Subcutaneous adipose tissue (tissue), 4 donors: ENCODE measurements around the gene PLS3. TPM values are rescaled to one million over a fixed set of nuclear protein-coding genes. Genes with fewer than 3 reads are reported as not detected.

Experiments
- CTCF ChIP-seq: fragments of 450-650 bp; IDR thresholded peaks from one replicate; pipeline ENCODE4 v1.5.1; 2016; ENCODE audit warnings: low read depth, mild to moderate bottlenecking, control low read depth, antibody characterized with exemption, moderate library complexity
- small RNA-seq: library from RNA; depleted of rRNA; stranded (forward); fragments of <200 nt; gene quantifications from one replicate; pipeline ENCODE3, GENCODE V24; 2016
- total RNA-seq, 4 donors: library from RNA; depleted of rRNA; stranded (reverse); fragments of >200 nt; gene quantifications; one replicate each; pipeline ENCODE4 v1.1.0, GENCODE V29; 2016

Gene PLS3
- total RNA-seq, 4 donors from 2014 or later: 61.7 to 269 (median 84.9) TPM

DNA sequence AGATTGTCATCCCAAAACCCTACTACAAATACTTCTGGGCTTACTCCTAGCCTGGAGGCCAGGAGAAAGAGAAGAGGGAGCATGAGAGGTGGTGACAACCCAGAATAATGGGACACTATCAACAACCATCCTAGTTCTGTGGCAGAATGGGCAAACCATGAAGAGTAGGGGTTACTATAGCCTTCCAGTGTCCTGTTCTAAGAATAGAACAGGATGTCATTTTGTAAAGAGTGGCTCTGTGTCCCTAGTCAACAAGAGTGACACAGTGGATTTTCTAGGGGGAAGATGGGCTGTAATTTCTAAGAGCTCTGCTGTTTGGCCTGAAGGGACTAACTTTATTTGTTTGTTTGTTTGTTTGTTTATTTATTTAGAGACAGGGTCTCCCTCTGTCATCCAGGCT is 136.0 kb downstream of the PLS3 start:
- TF ChIP-seq CTCF: no peak

- no peak for TF ChIP-seq CTCF
Measured at GRCh38 chrX:115697806-115698205, 136.8 kb downstream of the PLS3 start.

Small RNA genes within 50 kb of the gene (small RNA-seq; reads per million reads assigned to genes)
- not detected for gene RF00264
